ENCODE data around the gene SESTD1. TPM values are rescaled to one million over a fixed set of nuclear protein-coding genes. Genes with fewer than 3 reads are reported as not detected.

SESTD1 gene
- total and polyA plus RNA-seq, 2 of the 13 experiments (the other 11 are each of a cell fraction or from before 2014, with no cell fraction given): 74.4 to 101 TPM

DNA sequence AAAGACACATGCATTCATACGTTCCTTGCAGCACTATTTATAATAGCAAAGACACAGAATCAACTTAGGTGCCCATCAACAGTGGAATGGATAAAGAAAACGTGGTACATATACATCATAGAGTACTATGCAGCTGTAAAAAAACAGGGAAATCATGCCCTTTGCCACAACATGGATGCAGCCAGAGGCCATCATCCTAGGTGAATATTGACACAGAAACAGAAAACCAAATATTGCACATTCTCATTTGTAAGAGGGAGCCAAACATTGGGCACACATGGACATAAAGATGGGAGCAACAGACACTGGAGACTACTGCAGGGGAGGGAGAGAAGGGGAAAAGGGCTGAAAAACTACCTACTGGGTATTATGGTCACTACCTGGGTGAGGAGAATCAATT is 73.5 kb downstream of the SESTD1 start:
- Histone ChIP-seq H3K4me1 (ENCODE audit: insufficient read depth, low read length) (peaks cover 54% of the 10 kb centered on the region), H3K27ac (ENCODE audit: extremely low read length, insufficient read depth, low read length) (no peak overlapping the region), H3K79me2 (ENCODE audit: insufficient read depth, low read length) (peaks cover 99% of the 10 kb centered on the region), H3K4me2 (ENCODE audit: low read depth, low read length) (no peak overlapping the region), H3K36me3 (replicated peaks in 1 of 2; ENCODE audit: control insufficient read depth in 1 of 2, insufficient read depth in 2 of 2, low read length in 2 of 2) (peaks cover 0 to 18% of the 10 kb centered on the region in 2 experiments; a peak in 2 of 5 replicates), H3K9ac (ENCODE audit: insufficient read depth, low read depth, low read length) (no peak overlapping the region), H4K20me1 (ENCODE audit: insufficient read depth, low read length) (peaks cover 83% of the 10 kb centered on the region), H3K4me3 (replicated peaks in 1 of 3; ENCODE audit: insufficient read depth in 1 of 3, low read depth in 2 of 3, low read length in 3 of 3) (no peak overlapping the region), H2AFZ (ENCODE audit: low read length) (no peak overlapping the region), H3K9me3 (ENCODE audit: low read length) (peaks cover 23% of the 10 kb centered on the region), H3K27me3 (ENCODE audit: control insufficient read depth in 1 of 2, insufficient read depth in 2 of 2, low read length in 2 of 2) (no peaks in the 10 kb centered on the region)
- FAIRE-seq (no peak), DNase-seq (ENCODE audit: low spot score) (peak; percentile 58), ATAC-seq (peak; percentile 71)
- WGBS (ENCODE audit: low lambda C conversion rate): 88% methylated on average over 2 of the region's 2 CpGs
- no TSS peak for BruUV-seq (replicated peaks)
- in situ Hi-C loops (cut with HindIII; ENCODE audit: extremely low pct_ligation_motif_present, low pct_unique_long_range_greater_than_20kb) (no loop called here), intact Hi-C loops (cut with micrococcal nuclease; ENCODE audit: unreplicated experiment) (no loop called here)
- ChIA-PET CTCF (ENCODE audit: low intra/inter-chr PET ratio, low total read pairs) (no interaction called here), POLR2A (no interaction called here)
- TF ChIP-seq JDP2 (CRISPR knock-in tag; IDR thresholded peaks at IDR 0.05; ENCODE audit: borderline replicate concordance): no peak
- TF ChIP-seq ZSCAN31 (CRISPR knock-in tag; IDR thresholded peaks at IDR 0.05; ENCODE audit: low read depth): no peak
- no peak for TF ChIP-seq SP2 (CRISPR knock-in tag; IDR thresholded peaks at IDR 0.05)
- no peak for TF ChIP-seq TBP (CRISPR knock-in tag; IDR thresholded peaks at IDR 0.05)
- peak; percentile 85 for TF ChIP-seq FOXA3 (CRISPR knock-in tag; IDR thresholded peaks at IDR 0.05)
- TF ChIP-seq, protein P1, sequence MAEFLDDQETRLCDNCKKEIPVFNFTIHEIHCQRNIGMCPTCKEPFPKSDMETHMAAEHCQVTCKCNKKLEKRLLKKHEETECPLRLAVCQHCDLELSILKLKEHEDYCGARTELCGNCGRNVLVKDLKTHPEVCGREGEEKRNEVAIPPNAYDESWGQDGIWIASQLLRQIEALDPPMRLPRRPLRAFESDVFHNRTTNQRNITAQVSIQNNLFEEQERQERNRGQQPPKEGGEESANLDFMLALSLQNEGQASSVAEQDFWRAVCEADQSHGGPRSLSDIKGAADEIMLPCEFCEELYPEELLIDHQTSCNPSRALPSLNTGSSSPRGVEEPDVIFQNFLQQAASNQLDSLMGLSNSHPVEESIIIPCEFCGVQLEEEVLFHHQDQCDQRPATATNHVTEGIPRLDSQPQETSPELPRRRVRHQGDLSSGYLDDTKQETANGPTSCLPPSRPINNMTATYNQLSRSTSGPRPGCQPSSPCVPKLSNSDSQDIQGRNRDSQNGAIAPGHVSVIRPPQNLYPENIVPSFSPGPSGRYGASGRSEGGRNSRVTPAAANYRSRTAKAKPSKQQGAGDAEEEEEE (CRISPR knock-in tag; IDR thresholded peaks at IDR 0.05; ENCODE audit: borderline replicate concordance): no peak
- no peak for TF ChIP-seq ZNF816 (CRISPR knock-in tag; IDR thresholded peaks at IDR 0.05; ENCODE audit: borderline replicate concordance)
- TF ChIP-seq RXRB (CRISPR knock-in tag; IDR thresholded peaks at IDR 0.05; ENCODE audit: borderline replicate concordance): 0 out of 2 replicates have a peak, but pooled peaks have one; percentile 21
- TF ChIP-seq NKX3-1 (CRISPR knock-in tag; IDR thresholded peaks at IDR 0.05): no peak
- no peak for TF ChIP-seq ZNF570 (CRISPR knock-in tag; IDR thresholded peaks at IDR 0.05; ENCODE audit: borderline replicate concordance)
- TF ChIP-seq MAF1 (CRISPR knock-in tag; IDR thresholded peaks at IDR 0.05; ENCODE audit: borderline replicate concordance): no peak
- peak; percentile 97 for TF ChIP-seq ZNF644 (CRISPR knock-in tag; IDR thresholded peaks at IDR 0.05; ENCODE audit: low read depth)
- TF ChIP-seq, protein P2, sequence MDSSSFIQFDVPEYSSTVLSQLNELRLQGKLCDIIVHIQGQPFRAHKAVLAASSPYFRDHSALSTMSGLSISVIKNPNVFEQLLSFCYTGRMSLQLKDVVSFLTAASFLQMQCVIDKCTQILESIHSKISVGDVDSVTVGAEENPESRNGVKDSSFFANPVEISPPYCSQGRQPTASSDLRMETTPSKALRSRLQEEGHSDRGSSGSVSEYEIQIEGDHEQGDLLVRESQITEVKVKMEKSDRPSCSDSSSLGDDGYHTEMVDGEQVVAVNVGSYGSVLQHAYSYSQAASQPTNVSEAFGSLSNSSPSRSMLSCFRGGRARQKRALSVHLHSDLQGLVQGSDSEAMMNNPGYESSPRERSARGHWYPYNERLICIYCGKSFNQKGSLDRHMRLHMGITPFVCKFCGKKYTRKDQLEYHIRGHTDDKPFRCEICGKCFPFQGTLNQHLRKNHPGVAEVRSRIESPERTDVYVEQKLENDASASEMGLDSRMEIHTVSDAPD (CRISPR knock-in tag; IDR thresholded peaks at IDR 0.05): no peak
- TF ChIP-seq SETDB1 (CRISPR knock-in tag; IDR thresholded peaks at IDR 0.05; ENCODE audit: borderline replicate concordance): no peak
- peak; percentile 30 for TF ChIP-seq TEAD3 (CRISPR knock-in tag; optimal IDR thresholded peaks at IDR 0.05; ENCODE audit: borderline replicate concordance)
- no peak for TF ChIP-seq PCBP2 (optimal IDR thresholded peaks at IDR 0.05; ENCODE audit: low read depth, low read length, poor library complexity, severe bottlenecking)
- TF ChIP-seq NRL (CRISPR knock-in tag; IDR thresholded peaks at IDR 0.05; ENCODE audit: borderline replicate concordance): no peak
- no peak for TF ChIP-seq NFYC (CRISPR knock-in tag; IDR thresholded peaks at IDR 0.05)
- no peak for TF ChIP-seq SUZ12 (IDR thresholded peaks at IDR 0.05; ENCODE audit: low read depth, low read length)
- no peak for TF ChIP-seq YEATS2 (CRISPR knock-in tag; IDR thresholded peaks at IDR 0.05; ENCODE audit: borderline replicate concordance)
- TF ChIP-seq, protein P3, sequence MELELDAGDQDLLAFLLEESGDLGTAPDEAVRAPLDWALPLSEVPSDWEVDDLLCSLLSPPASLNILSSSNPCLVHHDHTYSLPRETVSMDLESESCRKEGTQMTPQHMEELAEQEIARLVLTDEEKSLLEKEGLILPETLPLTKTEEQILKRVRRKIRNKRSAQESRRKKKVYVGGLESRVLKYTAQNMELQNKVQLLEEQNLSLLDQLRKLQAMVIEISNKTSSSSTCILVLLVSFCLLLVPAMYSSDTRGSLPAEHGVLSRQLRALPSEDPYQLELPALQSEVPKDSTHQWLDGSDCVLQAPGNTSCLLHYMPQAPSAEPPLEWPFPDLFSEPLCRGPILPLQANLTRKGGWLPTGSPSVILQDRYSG (CRISPR knock-in tag; IDR thresholded peaks at IDR 0.05): no peak

Measured in HepG2 (cell line).